ENCODE results near the gene C2CD2.

GRCh38 chr21:41869771-41870170 is 84.0 kb downstream of the C2CD2 start:
- TF ChIP-seq GATA3 (IDR thresholded peaks at IDR 0.05; ENCODE audit: low read depth, low read length) (no peak), GATA2 (IDR thresholded peaks at IDR 0.05; ENCODE audit: low read depth, low read length) (no peak)

Measured in SH-SY5Y (cell line).